NCI-H748 treated with DMSO at 0.1 percent for 48 hours (cell line): ENCODE measurements around the gene COL28A1.
A peak's percentile ranks its signal among the peaks of the same experiment; 100 is the strongest.
"Not testable (repeated sequence)": the region's sequence is repeated elsewhere in the genome, so short reads cannot be mapped to it uniquely, and the experiment has no call there.

Experiments used
- DNase-seq: peaks from one replicate; lab custom pipeline; 2025; lab: John Stamatoyannopoulos, UW

Gene COL28A1

GRCh38 chr7:7416031-7416858, 119.4 kb downstream of the COL28A1 start:
- no peak for DNase-seq

- DNase-seq, result no peak
Observed at GRCh38 chr7:7414791-7415603, 120.7 kb downstream of the COL28A1 start.

GRCh38 chr7:7408001-7408770, 127.5 kb downstream of the COL28A1 start:
- DNase-seq, result no peak

- DNase-seq, result no peak
Observed at GRCh38 chr7:7405461-7405860, 130.2 kb downstream of the COL28A1 start.

GRCh38 chr7:7399707-7400106, 136.0 kb downstream of the COL28A1 start:
- no peak for DNase-seq

- DNase-seq, result peak; percentile 15
Observed at GRCh38 chr7:7395785-7396184, 139.9 kb downstream of the COL28A1 start.

- DNase-seq, result not testable (repeated sequence)
Observed at GRCh38 chr7:7388164-7388563, 147.5 kb downstream of the COL28A1 start.

- no peak for DNase-seq
Observed at GRCh38 chr7:7385421-7385820, 150.3 kb downstream of the COL28A1 start.

- no peak for DNase-seq
Observed at GRCh38 chr7:7384228-7384627, 151.4 kb downstream of the COL28A1 start.

GRCh38 chr7:7375538-7375937, 160.1 kb downstream of the COL28A1 start:
- DNase-seq, result no peak

- DNase-seq, result no peak
Observed at GRCh38 chr7:7370076-7370475, 165.6 kb downstream of the COL28A1 start.

GRCh38 chr7:7369134-7369533, 166.5 kb downstream of the COL28A1 start:
- DNase-seq, result no peak

- no peak for DNase-seq
Observed at GRCh38 chr7:7354674-7355073, 181.0 kb downstream of the COL28A1 start.

GRCh38 chr7:7352845-7353244, 182.8 kb downstream of the COL28A1 start:
- DNase-seq, result no peak

GRCh38 chr7:7351832-7352231, 183.8 kb downstream of the COL28A1 start:
- DNase-seq, result no peak

- no peak for DNase-seq
Observed at GRCh38 chr7:7351156-7351555, 184.5 kb downstream of the COL28A1 start.

GRCh38 chr7:7349156-7349555, 186.5 kb downstream of the COL28A1 start:
- DNase-seq, result no peak

GRCh38 chr7:7347045-7347444, 188.6 kb downstream of the COL28A1 start:
- DNase-seq, result no peak

GRCh38 chr7:7344583-7344982, 191.1 kb downstream of the COL28A1 start:
- no peak for DNase-seq

- DNase-seq, result no peak
Observed at GRCh38 chr7:7335909-7336308, 199.8 kb downstream of the COL28A1 start.

GRCh38 chr7:7335215-7335614, 200.5 kb downstream of the COL28A1 start:
- DNase-seq, result no peak

GRCh38 chr7:7333610-7334009, 202.1 kb downstream of the COL28A1 start:
- DNase-seq, result no peak
